Omental fat pad (tissue), 4 donors: ENCODE data around the gene ERI3. TPM values are rescaled to one million over a fixed set of nuclear protein-coding genes. Genes with fewer than 3 reads are reported as not detected.

Experiments
- ATAC-seq: fragments of 150-250 bp; one replicate; pipeline ENCODE4 v1.9.1; 2016; ENCODE audit warnings: mild to moderate bottlenecking, moderate library complexity; ENCODE audit not compliant: low FRiP score
- DNase-seq: peaks from one replicate; pipeline ENCODE4 v3.0.0-alpha.2; 2019; ENCODE audit warnings: low spot score
- CTCF ChIP-seq, 3 donors: fragments of 450-650 bp; IDR thresholded peaks; one replicate each; pipeline ENCODE4 v1.5.1; 2016 to 2017; ENCODE audit warnings: antibody characterized with exemption in 3 of 3, mild to moderate bottlenecking in 3 of 3, moderate library complexity in 2 of 3
- total RNA-seq, 4 donors: library from RNA; depleted of rRNA; stranded (reverse); fragments of >200 nt; gene quantifications; one replicate each; pipeline ENCODE4 v1.1.0, GENCODE V29; 2016

ERI3 gene
- total RNA-seq, 4 donors from 2014 or later: 27.6 to 36.3 (median 31.2) TPM

GRCh38 chr1:44230796-44231195, 124.3 kb downstream of the ERI3 start:
- TF ChIP-seq CTCF (IDR thresholded peaks at IDR 0.05): no peak
- DNase-seq: no peak
- ATAC-seq: no peak

GRCh38 chr1:44229435-44230167, 125.5 kb downstream of the ERI3 start:
- no peak for DNase-seq
- TF ChIP-seq CTCF (IDR thresholded peaks at IDR 0.05): no peak
- no peak for ATAC-seq

GRCh38 chr1:44228218-44228617, 126.8 kb downstream of the ERI3 start:
- no peak for TF ChIP-seq CTCF (IDR thresholded peaks at IDR 0.05)
- no peak for DNase-seq
- ATAC-seq: no peak

- DNase-seq: no peak
- no peak for TF ChIP-seq CTCF (IDR thresholded peaks at IDR 0.05)
- no peak for ATAC-seq
Observed at GRCh38 chr1:44227211-44227610, 127.8 kb downstream of the ERI3 start.

- TF ChIP-seq CTCF (IDR thresholded peaks at IDR 0.05): no peak
- no peak for DNase-seq
- ATAC-seq: no peak
Observed at GRCh38 chr1:44225761-44226160, 129.3 kb downstream of the ERI3 start.

GRCh38 chr1:44223187-44223610, 131.9 kb downstream of the ERI3 start:
- DNase-seq (no peak), ATAC-seq (no peak)
- TF ChIP-seq CTCF (IDR thresholded peaks at IDR 0.05): no peak
